H9 (cell line): ENCODE data around the gene PAM. TPM values are rescaled to one million over a fixed set of nuclear protein-coding genes. Genes with fewer than 3 reads are reported as not detected.

Experiments
- DNase-seq: peaks from one replicate; pipeline ENCODE4 v3.0.0-alpha.2; 2017
- H2AFZ ChIP-seq: one replicate; pipeline ENCODE4 v1.6.1; 2013; ENCODE audit warnings: mild to moderate bottlenecking, low read length, control low read depth, moderate library complexity
- H2AK5ac ChIP-seq: 2 replicates; pipeline ENCODE4 v1.6.1; 2013; ENCODE audit warnings: low read length, control low read depth, mixed read lengths; ENCODE audit not compliant: insufficient read length
- H2BK120ac ChIP-seq: one replicate; pipeline ENCODE4 v1.6.1; 2013; ENCODE audit warnings: low read depth, mild to moderate bottlenecking, low read length, control low read depth, inconsistent platforms; ENCODE audit not compliant: poor library complexity, severe bottlenecking
- H2BK12ac ChIP-seq: 2 replicates; pipeline ENCODE4 v1.6.1; 2013; ENCODE audit warnings: low read length, control low read depth, mixed read lengths, low read depth; ENCODE audit not compliant: insufficient read length
- H2BK15ac ChIP-seq: 2 replicates; pipeline ENCODE4 v1.6.1; 2013; ENCODE audit warnings: low read depth, low read length, control low read depth
- H2BK20ac ChIP-seq: one replicate; pipeline ENCODE4 v1.6.1; 2013; ENCODE audit warnings: low read depth, mild to moderate bottlenecking, low read length, control low read depth, inconsistent platforms; ENCODE audit not compliant: poor library complexity, severe bottlenecking
- H2BK5ac ChIP-seq: 2 replicates; pipeline ENCODE4 v1.6.1; 2013; ENCODE audit warnings: low read length, control low read depth, mixed read lengths; ENCODE audit not compliant: insufficient read length
- H3K14ac ChIP-seq: 2 replicates; pipeline ENCODE4 v1.6.1; 2013; ENCODE audit warnings: low read length, control low read depth; ENCODE audit not compliant: insufficient read depth
- H3K18ac ChIP-seq: 2 replicates; pipeline ENCODE4 v1.6.1; 2013; ENCODE audit warnings: low read depth, mild to moderate bottlenecking, mixed read lengths, low read length, control low read depth; ENCODE audit not compliant: insufficient read length
- H3K23ac ChIP-seq: 2 replicates; pipeline ENCODE4 v1.6.1; 2013; ENCODE audit warnings: low read length, control low read depth, mixed read lengths, low read depth; ENCODE audit not compliant: insufficient read length
- H3K23me2 ChIP-seq: 2 replicates; pipeline ENCODE4 v1.6.1; 2013; ENCODE audit warnings: low read depth, mild to moderate bottlenecking, mixed read lengths, low read length, control low read depth; ENCODE audit not compliant: insufficient read length, poor library complexity, severe bottlenecking
- H3K27ac ChIP-seq: 2 replicates; pipeline ENCODE4 v1.5.1; 2013; ENCODE audit warnings: low read length, control low read depth, mixed read lengths, low read depth; ENCODE audit not compliant: insufficient read length
- H3K27me3 ChIP-seq: 2 replicates; pipeline ENCODE4 v1.6.1; 2013; ENCODE audit warnings: low read length, control low read depth, inconsistent platforms; ENCODE audit not compliant: insufficient read depth
- H3K4ac ChIP-seq: 2 replicates; pipeline ENCODE4 v1.6.1; 2013; ENCODE audit warnings: low read depth, mild to moderate bottlenecking, control low read depth, inconsistent platforms, low read length, moderate library complexity
- H3K4me1 ChIP-seq: 2 replicates; pipeline ENCODE4 v1.6.1; 2013; ENCODE audit warnings: low read length, control low read depth, inconsistent platforms; ENCODE audit not compliant: insufficient read depth
- H3K4me2 ChIP-seq: 2 replicates; pipeline ENCODE4 v1.6.1; 2013; ENCODE audit warnings: low read length, control low read depth, mixed read lengths; ENCODE audit not compliant: insufficient read length, insufficient read depth
- H3K56ac ChIP-seq: 2 replicates; pipeline ENCODE4 v1.6.1; 2013; ENCODE audit warnings: low read depth, mild to moderate bottlenecking, mixed read lengths, low read length, control low read depth; ENCODE audit not compliant: insufficient read length
- H3K79me1 ChIP-seq: 2 replicates; pipeline ENCODE4 v1.6.1; 2013; ENCODE audit warnings: low read depth, mild to moderate bottlenecking, moderate library complexity, low read length, control low read depth, inconsistent platforms; ENCODE audit not compliant: insufficient read depth, poor library complexity, severe bottlenecking
- H3K79me2 ChIP-seq: 2 replicates; pipeline ENCODE4 v1.6.1; 2013; ENCODE audit warnings: low read length, control low read depth, inconsistent platforms; ENCODE audit not compliant: insufficient read depth
- H3K9ac ChIP-seq: 2 replicates; pipeline ENCODE4 v1.6.1; 2013; ENCODE audit warnings: low read length, control low read depth, mixed read lengths; ENCODE audit not compliant: insufficient read length; ENCODE audit errors: extremely low read depth
- H3K9me3 ChIP-seq: one replicate; pipeline ENCODE4 v1.6.1; 2013; ENCODE audit warnings: low read depth, low read length, inconsistent platforms; ENCODE audit not compliant: control insufficient read depth
- H3T11ph ChIP-seq: one replicate; pipeline ENCODE4 v1.6.1; 2013; ENCODE audit warnings: mild to moderate bottlenecking, low read length, control low read depth, inconsistent platforms
- H4K20me1 ChIP-seq: one replicate; pipeline ENCODE4 v1.6.1; 2013; ENCODE audit not compliant: control insufficient read depth, insufficient read length, insufficient read depth
- H4K5ac ChIP-seq: 2 replicates; pipeline ENCODE4 v1.6.1; 2013; ENCODE audit warnings: low read depth, mild to moderate bottlenecking, mixed read lengths, low read length, control low read depth; ENCODE audit not compliant: insufficient read length
- H4K8ac ChIP-seq: replicated peaks from 2 replicates; pipeline ENCODE4 v1.6.1; 2013; ENCODE audit warnings: low read length, control low read depth, mixed read lengths, low read depth; ENCODE audit not compliant: insufficient read length
- H4K91ac ChIP-seq: 2 replicates; pipeline ENCODE4 v1.6.1; 2013; ENCODE audit warnings: low read depth, mild to moderate bottlenecking, moderate library complexity, mixed read lengths, low read length, control low read depth; ENCODE audit not compliant: insufficient read length
- H3K27ac Mint-ChIP-seq, 3 experiments: 2 replicates in 2 of 3; 3 replicates in 1 of 3; pipeline ENCODE4 v1.8.0; 2020 to 2021; ENCODE audit warnings: mixed read lengths in 3 of 3, mild to moderate bottlenecking in 1 of 3, moderate library complexity in 1 of 3
- H3K27me3 Mint-ChIP-seq: 2 replicates; pipeline ENCODE4 v1.8.0; 2021; ENCODE audit warnings: low read depth, mild to moderate bottlenecking, moderate library complexity, mixed read lengths
- H3K36me3 Mint-ChIP-seq, 3 experiments: 2 replicates in 2 of 3; 3 replicates in 1 of 3; pipeline ENCODE4 v1.8.0; 2020 to 2021; ENCODE audit warnings: low read depth in 3 of 3, mixed read lengths in 3 of 3; ENCODE audit not compliant: insufficient read depth in 1 of 3
- H3K4me1 Mint-ChIP-seq, 2 experiments: 2 replicates each; pipeline ENCODE4 v1.8.0; 2020; ENCODE audit warnings: mixed read lengths in 2 of 2
- H3K4me3 Mint-ChIP-seq, 2 experiments: 2 replicates in 1 of 2; 3 replicates in 1 of 2; pipeline ENCODE4 v1.8.0; 2020 to 2021; ENCODE audit warnings: mild to moderate bottlenecking in 2 of 2, mixed read lengths in 2 of 2, moderate library complexity in 1 of 2
- H3K9me3 Mint-ChIP-seq, 2 experiments: 2 replicates in 1 of 2; 3 replicates in 1 of 2; pipeline ENCODE4 v1.8.0; 2020; ENCODE audit warnings: mild to moderate bottlenecking in 2 of 2, mixed read lengths in 2 of 2, moderate library complexity in 1 of 2
- CTCF ChIP-seq: fragments of 200-600 bp; sonication (generic); conservative IDR thresholded peaks from 3 replicates; pipeline ENCODE4 v1.8.0; 2021; ENCODE audit warnings: antibody characterized with exemption, mild to moderate bottlenecking
- WGBS: extraction: QIAGEN DNeasy Blood & Tissue Kit; methylation state at CpG from one replicate; pipeline ENCODE4 v1.1.7; 2013; ENCODE audit warnings: missing lambda C conversion rate, low lambda C conversion rate, mixed read lengths; ENCODE audit not compliant: insufficient read length; ENCODE audit errors: extremely low coverage; 5-methylcytosine and 5-hydroxymethylcytosine counted together
- total RNA-seq: library from RNA; stranded (reverse); gene quantifications from 2 replicates; pipeline ENCODE4 v1.2.1, GENCODE V29; 2021

PAM gene
- total RNA-seq, 1 experiment from 2014 or later: 31.5 TPM

GRCh38 chr5:102969641-102970040 lies 214.5 kb downstream of the PAM start:
- no peak for TF ChIP-seq CTCF
- Histone ChIP-seq H4K8ac (no peak overlapping the region), H3K4ac (no peak overlapping the region), H3K79me1 (no peaks in the 10 kb centered on the region), H3K18ac (no peak overlapping the region), H4K20me1 (no peaks in the 10 kb centered on the region), H3K4me2 (no peak overlapping the region), H4K5ac (no peak overlapping the region), H3K27ac (no peak overlapping the region), H3K56ac (no peak overlapping the region), H3T11ph (no peak overlapping the region), H4K91ac (no peak overlapping the region), H3K79me2 (no peaks in the 10 kb centered on the region), H3K23me2 (no peaks in the 10 kb centered on the region), H3K14ac (no peak overlapping the region), H3K27me3 (no peaks in the 10 kb centered on the region), H3K4me1 (no peaks in the 10 kb centered on the region), H3K9ac (no peak overlapping the region), H2AK5ac (no peak overlapping the region), H3K9me3 (no peaks in the 10 kb centered on the region), H2AFZ (no peak overlapping the region), H3K23ac (no peak overlapping the region), H2BK120ac (no peak overlapping the region), H2BK5ac (no peak overlapping the region), H2BK12ac (no peak overlapping the region), H2BK20ac (no peak overlapping the region), H2BK15ac (no peak overlapping the region)
- H3K36me3 Mint-ChIP-seq: peaks cover 0 to 5% (median 0%) of the 10 kb centered on the region in 3 experiments; a peak in 3 of 7 replicates
- no CpG with 5 or more reads among the region's 3 CpGs for WGBS
- H3K4me1 Mint-ChIP-seq: peaks cover 2 to 3% of the 10 kb centered on the region in 2 experiments; a peak in 1 of 4 replicates
- no peak overlapping the region for H3K4me3 Mint-ChIP-seq
- H3K9me3 Mint-ChIP-seq: no peaks in the 10 kb centered on the region
- H3K27ac Mint-ChIP-seq: peak overlapping the region in 1 of 3 experiments; percentile 41; a peak in 1 of 7 replicates
- no peak for DNase-seq
- H3K27me3 Mint-ChIP-seq: no peaks in the 10 kb centered on the region
